NCI-H1436 treated with DMSO at 0.1 percent for 48 hours (cell line): ENCODE measurements around the gene YWHAG.
"Not testable (repeated sequence)": the region's sequence is repeated elsewhere in the genome, so short reads cannot be mapped to it uniquely, and the experiment has no call there.

ENCODE experiments used
- DNase-seq: peaks from one replicate; lab custom pipeline; 2025; lab: John Stamatoyannopoulos, UW

The YWHAG gene

DNA sequence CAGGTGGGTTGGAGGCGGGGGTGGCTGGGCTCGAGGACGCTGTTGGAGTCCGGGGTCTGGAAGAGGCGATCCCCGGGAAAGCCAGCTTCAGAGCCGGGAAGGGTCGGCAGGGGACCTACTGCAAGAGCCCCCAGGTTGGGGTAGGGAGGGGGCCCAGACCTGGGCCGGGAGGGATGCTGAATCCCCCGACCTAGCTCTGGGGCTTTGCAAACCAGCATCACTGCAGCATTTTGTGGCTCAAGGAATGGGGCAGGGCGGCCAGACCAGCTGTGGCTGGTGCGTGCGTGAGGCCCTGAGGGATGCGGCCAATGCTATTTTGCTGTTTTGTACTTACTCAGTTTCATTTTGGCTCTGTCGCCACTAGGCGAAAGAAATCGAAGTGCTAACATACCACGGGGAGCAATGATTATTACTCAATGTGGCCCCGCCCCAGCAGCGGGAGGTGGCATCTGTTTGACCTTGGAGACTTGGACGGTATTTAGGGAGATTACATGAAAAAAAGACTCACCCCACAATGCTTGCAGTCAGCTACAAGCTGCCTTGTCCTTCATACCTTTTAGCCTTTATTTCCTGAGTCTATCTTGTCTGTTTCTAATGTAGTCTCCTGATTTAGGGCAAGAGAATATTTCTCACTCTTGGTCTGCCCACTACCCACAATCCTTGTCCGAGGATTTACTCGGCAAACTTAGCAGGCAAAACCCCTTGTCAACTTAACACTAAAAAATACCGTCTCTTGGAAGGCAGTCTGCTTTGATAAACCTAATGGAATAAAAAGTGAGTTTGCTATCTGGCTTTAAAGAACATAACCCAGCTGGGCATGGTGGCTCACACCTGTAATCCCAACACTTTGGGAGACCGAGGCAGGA, 40.1 kb downstream of the YWHAG start:
- no peak for DNase-seq

DNA sequence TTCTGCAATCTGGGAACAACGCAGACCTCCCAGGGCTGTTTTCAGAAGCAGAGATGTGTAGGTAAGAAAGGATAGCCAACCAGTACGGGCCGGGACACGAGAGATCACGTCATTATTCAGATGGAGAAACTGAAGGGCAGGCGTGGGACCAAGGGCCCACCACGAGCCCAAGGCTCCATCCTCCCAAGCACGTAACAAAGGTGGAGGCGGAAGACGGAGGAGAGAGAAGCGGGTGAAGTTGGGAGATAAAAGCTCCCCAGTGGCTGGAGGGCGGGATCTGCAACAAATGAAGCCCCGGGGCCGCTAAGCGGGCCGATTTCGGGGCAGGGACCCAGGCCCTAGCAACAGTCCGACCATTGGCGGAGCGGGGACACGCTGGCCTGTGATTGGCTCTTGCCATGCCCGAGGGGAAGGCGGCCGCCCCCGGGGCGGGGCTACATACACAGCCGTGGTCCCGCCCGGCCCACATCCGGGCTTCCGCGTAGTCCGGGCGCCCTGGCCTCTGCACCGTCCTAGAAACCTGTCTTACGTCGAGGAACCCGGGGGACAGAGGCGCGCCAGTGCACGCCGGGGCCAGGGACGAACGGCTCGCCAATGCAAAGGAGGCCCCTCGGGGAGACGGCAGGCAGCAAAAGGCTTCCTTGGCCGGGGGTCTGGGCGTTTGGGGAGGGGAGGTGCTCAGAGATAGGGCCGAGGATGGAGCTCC, 40.9 kb downstream of the YWHAG start:
- DNase-seq: peak; percentile 95

DNA sequence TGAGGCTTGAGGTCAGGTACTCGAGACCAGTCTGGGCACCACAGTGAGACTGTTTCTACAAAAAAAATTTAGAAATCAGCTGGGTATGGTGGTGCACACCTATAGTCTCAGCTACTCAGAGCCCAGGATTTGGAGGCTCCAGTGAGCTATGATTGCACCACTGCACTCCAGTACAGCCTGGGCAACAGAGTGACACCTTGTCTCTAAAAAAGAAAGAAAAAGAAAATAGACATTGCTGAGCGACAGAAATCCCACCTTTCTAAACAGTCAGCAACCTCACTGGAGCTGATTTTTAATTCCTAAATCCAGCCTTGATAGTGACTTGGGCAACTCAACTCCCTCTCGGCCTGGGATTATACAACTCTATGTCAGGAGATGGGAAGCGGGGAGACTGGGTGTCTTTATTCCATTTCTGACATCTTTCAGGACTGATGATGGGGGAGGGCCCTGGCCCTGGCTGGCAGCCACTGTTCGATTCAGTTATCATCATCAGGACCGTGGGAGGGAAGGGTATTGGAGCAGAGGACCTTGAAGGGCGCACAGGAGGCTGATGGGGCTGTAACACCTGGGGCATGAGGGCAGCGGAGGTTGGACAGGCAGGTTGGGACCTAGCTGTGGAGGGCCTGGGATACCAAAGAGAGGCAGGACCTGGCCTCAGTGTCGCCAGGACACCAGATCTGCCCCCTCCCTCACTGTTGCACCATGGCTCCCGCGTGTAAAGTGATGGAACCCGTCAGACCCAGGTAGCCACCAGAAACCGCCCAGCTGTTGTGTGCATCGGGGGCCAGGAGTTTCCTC, 41.6 kb downstream of the YWHAG start:
- DNase-seq: no peak

DNA sequence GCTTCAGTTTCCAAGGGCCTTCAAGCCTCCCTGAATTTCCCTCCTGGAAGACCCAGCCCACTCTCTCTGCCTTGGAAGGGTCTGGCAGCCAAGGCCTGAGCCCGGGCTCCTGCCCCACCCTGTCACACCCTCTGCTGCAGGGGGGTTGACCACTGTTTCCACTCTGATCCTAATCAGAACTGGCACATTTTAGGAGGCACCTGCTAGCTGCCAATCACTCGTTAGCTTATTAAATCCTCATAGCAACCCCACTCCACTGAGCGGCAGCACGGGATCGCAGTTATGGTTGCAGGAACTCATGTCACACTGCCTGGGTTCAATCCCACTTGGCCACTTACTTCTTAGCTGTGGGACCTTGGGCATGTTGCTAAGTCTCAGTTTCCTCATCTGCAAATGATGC, 43.4 kb downstream of the YWHAG start:
- DNase-seq: no peak

DNA sequence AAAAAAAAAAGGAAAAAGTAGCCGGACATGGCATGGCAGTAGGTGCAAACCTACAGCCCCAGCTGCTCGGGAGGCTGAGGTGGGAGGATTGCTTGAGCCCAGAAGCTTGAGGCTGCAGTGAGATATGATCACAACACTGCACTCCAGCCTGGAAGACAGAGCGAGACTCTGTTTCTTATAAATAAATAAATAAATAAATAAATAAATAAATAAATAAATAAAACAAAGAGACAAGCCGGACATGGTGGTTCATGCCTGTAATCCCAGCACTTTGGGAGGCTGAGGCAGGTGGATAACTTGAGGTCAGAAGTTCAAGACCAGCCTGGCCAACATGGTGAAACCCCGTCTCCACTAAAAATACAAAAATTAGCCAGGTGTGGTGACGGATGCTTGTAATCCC, 44.1 kb downstream of the YWHAG start:
- not testable (repeated sequence) for DNase-seq

DNA sequence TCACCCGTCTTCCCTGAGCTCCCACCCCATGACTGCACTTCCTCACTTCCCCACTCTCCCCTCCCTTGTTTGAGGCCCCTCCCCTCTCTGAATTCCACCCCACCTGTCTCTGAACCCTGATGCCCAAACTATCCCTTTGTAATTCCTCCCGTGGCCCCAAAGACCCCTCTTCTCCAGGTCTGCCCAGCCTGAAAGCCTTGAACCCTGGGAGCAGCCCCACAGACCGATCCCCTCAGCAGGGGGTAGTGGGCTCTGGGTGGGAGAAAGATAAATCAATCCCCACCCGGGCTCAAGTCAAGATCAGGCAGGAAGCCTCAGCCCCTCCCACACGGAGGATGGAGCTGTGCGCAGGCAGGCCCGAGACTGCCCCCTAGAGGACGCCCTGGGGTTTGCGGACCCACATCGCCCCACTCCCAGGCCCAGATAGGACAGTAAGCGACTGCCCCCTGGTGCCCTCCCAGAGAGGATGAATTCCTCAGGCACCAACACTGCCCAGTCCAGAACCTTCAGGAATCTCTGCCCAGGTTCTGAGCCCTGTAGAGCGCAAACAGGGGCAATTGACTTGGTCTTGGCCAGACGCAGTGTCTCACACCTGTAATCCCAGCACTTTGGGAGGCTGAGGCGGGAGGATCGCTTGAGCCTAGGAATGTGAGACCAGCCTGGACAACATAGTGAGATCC, 44.6 kb downstream of the YWHAG start:
- DNase-seq: peak; percentile 56

DNA sequence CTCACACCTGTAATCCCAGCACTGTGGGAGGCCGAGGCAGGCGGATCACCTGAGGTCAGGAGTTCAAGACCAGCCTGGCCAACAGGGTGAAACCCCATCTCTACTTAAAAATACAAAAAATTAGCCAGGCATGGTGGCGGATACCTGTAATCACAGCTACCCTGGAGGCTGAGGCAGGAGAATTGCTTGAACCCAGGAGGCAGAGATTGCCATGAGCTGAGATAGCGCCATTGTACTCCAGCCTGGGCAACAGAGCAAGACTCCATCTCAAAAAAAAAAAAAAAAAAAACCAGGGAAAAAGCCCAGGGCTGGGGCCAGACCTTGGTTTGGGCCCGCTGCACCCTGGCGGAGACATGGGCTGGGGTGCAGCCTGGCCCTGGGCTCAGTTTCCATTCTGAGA, 47.0 kb downstream of the YWHAG start:
- DNase-seq: not testable (repeated sequence)

DNA sequence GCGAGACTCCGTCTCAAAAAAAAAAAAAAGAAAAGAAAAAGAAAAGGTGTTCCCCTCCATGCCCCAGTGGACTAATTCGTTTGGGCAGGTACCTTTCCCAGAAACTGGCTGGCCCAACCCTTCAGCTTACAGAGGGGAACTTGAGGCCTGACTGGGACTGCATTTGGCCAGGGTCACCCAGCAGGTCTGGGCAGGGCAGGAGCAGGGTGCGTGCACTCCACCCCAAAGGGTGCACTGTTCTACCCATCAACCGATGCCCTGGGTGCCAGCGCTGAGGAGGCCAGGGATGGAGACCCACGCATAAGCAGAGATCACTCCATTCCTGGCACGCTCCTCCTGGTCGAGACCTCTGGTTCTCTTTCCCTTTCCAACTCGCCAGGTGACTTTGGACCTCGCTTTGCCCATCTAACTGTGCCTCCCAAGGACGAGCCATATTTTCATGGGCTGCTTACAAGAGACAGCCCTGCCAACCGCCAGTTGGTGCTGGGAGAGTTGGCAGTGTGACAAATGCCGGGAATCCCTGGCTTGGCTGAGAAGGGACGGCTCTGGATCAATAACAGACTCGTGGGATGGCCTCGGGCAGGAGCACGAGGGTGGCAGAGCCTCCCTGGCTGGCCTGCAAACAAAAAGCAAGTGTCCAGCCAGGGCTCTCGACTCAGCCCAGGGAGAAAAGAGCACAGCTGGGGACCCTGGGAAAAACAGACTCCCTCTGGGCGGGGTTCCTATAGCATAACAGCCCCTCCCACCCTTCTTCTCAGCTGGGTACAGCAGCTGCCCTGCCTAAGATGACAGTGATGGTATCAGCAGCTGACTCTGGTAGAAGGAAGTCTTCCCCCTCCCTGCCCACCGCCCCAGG, 48.5 kb downstream of the YWHAG start:
- no peak for DNase-seq

DNA sequence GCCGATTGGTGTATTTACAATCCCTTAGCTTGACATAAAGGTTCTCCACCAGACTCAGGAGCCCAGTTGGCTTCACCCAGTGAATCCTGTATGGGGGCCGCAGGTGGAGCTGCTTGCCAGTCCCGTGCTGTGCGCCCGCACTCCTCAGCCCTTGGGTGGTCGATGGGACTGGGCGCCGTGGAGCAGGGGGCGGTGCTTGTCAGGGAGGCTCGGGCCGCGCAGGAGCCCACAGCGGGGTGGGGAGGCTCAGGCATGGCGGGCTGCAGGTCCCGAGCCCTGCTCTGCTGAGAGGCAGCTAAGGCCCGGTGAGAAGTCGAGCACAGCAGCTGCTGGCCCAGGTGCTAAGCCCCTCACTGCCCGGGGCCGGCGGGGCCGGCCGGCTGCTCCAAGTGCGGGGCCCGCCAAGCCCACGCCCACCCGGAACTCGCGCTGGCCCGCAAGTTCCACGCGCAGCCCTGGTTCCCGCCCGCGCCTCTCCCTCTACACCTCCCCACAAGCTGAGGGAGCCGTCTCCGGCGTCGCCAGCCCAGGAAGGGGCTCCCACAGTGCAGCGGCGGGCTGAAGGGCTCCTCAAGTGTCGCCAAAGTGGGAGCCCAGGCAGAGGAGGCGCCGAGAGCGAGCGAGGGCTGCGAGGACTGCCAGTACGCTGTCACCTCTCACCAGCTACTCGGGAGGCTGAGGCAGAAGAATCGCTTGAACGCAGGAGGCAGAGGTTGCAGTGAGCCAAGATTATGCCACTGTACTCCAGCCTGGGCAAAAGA, 49.3 kb downstream of the YWHAG start:
- DNase-seq: not testable (repeated sequence)

DNA sequence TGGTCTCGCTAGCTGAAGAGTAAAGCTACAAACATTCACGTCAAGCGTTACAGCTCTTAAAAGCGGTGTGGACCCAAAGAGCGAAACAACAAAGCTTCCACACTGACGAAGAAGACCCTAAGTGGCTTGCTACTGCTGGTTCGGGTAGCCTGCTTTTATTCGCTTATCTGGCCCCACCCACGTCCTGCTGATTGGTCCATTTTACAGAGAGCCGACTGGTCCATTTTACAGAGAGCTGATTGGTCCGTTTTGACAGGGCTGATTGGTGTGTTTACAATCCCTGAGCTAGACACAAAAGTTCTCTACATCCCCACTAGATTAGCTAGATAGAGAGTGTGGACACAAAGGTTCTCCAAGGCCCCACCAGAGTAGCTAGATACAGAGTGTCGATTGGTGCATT, 49.9 kb downstream of the YWHAG start:
- not testable (repeated sequence) for DNase-seq

DNA sequence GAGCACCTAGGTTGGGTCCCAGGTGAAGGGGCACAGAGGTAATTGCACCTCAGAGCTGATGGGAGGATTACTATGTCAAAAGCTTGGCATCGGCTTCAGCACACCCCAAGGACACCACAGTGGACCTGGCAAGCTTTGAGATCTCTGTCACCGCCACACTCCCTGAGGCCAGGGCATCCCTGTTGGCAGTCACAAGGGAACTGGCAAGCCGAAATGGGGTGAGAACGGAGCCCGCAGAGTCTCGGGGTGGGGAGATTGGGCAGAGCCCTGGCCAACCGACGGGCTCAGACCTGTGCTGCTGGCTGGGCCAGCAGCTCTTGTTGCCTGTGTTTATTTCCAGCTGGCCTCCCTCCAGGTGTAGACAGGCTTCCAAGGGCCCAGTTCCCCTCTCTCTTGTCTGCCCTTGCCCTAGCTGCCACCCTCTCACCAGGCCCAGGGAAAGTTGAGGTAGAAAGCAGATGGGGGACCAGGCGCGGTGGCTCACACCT, 53.9 kb downstream of the YWHAG start:
- DNase-seq: no peak

DNA sequence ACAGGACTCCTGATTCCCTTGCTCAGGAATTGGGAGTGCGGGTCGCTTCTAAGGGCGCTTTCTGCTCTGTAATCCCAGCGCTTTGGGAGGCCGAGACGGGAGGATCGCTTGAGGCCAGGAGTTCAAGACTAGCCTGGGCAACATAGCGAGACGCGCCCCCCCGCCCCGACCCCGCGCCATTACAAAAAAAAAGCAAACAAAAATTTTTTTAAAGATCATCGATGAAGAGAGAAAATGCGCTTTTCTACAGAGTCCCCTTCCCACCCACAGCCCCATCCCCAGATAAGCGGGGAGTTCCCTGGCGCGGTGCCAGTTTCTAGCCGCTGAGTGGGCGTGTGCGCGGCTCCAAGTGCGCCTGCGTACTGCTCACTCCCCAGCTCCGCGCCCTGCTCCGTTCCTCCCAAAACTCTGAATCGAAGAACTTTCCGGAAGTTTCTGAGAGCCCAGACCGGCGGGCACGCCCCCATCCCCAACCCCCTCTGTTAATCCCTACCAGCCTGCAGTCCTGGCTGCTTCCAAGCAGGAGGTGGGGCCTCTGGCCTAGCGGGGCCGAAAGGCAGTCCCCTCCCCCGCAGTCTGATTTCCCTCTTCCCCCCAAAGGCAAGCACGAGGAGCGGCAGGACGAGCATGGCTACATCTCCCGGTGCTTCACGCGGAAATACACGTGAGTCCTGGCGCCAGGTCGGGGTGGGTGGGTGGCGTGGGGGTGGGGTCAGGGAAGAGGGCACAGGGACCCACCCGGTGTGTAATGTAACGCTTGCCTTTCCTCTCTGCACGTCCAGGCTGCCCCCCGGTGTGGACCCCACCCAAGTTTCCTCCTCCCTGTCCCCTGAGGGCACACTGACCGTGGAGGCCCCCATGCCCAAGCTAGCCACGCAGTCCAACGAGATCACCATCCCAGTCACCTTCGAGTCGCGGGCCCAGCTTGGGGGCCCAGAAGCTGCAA, 55.3 kb downstream of the YWHAG start:
- DNase-seq: no peak

DNA sequence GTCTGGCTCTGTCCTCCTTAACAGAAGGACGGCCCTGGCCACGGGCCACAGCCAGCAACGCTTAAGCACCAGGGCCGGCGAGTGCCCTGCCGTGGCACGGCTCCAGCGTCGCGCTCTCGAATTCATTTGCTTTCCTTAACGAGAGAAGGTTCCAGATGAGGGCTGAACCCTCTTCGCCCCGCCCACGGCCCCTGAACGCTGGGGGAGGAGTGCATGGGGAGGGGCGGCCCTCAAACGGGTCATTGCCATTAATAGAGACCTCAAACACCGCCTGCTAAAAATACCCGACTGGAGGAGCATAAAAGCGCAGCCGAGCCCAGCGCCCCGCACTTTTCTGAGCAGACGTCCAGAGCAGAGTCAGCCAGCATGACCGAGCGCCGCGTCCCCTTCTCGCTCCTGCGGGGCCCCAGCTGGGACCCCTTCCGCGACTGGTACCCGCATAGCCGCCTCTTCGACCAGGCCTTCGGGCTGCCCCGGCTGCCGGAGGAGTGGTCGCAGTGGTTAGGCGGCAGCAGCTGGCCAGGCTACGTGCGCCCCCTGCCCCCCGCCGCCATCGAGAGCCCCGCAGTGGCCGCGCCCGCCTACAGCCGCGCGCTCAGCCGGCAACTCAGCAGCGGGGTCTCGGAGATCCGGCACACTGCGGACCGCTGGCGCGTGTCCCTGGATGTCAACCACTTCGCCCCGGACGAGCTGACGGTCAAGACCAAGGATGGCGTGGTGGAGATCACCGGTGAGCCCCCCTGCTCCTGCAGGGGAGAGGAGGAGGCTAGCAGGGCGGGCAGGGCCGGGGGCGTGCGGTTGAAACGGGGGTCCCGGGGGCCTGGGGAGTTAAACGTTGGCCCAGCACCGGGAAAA, 56.2 kb downstream of the YWHAG start, which contains the start of gene HSPB1:
Gene HSPB1, plus strand, starts transcription at position 327 of the 855 bp plus-strand sequence. Its CDS starts 40 bp downstream, at position 367.
- peak; percentile 82 for DNase-seq

DNA sequence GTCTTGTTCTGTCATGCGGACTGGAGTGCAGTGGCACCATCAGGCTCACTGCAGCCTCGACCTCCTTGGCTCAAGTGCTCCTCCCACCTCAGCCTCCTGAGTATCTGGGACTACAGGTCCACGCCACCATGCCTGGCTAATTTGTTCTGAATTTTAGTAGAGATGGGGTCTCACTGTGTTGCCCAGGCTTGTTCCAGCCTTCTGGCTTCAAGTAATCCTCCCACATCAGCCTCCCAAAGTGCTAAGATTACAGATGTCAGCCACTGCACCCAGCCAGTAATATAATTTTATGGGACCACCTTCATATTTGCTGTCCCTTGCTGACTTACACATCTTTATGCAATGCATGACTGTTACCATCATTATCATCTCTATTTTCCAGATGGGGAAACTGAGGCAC, 57.8 kb downstream of the YWHAG start:
- no peak for DNase-seq

DNA sequence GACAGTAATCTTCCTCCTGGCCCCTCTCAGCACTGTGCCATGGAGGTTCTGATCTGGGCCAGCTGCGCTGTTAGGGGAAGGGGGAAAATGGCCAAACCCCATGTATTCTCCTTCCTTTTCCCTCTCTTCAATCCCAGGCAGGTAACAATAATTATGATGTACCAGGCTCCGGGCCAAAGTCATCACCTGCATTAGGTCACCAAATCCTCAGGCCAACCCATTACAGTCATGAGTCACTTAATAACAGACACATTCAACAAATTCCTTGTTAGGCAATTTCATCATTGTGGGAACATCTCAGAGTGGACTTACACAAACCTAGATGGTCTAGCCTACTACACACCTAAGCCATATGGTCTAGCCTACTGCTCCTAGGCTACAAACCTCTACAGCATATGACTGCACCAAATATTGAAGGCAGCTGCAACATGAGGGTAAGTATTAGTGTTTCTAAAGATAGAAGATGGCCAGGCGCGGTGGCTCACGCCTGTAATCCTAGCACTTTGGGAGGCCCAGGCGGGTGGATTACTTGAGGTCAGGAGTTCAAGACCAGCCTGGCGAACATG, 58.5 kb downstream of the YWHAG start:
- no peak for DNase-seq

DNA sequence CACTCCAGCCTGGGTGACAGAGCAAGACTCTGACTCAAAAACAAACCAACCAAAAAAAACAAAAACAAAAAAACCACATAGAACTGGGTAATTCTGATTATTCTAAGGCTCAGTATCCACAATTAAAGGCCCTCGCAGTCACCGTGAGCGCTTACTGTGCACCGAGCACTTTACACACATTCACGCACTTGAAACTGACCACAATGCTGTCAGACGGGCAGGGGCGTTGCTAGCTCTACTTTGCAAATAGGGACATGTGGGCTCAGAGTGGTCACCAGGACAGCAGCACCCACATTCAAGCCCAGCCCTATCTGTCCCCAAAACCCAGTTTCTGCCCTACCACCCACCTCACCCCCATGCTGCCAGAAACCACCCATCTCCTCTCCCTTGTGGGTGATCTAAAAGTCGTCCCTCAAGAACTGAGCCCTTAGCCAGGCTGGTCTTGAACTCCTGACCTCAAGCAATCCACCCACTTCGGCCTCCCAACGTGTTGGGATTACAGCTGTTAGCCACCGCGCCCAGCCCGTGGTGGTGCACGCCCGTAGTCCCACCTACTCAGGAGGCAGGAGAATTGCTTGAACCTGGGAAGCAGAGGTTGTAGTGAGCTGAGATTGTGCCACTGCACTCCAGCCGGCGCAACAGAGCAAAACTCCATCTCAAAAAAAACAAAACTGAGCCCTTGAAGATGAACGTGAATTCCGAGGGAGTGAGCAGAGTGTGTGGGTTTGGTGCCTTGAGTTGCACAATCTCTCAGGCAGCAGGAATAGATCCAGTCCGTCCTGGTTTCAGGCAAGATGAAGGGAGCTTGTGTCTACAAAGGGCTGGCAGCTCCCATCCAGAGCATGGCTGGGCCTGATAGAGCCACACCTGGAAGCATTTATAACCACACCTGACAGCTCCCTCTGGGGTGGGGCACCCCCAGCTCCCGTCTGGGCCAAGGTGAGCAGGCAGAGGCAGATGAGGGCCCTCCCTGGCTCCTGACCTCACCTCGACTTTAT, 61.7 kb downstream of the YWHAG start:
- no peak for DNase-seq
